GM19025 (cell line): Measurements from ENCODE around the gene FOXP4.

Source experiments
- ATAC-seq: cut with Tn5 transposase; IDR thresholded peaks from one replicate; pipeline ENCODE4 v1.9.1; 2021; ENCODE audit warnings: mild to moderate bottlenecking, low read depth, moderate library complexity; ENCODE audit not compliant: unreplicated experiment

Gene FOXP4

DNA sequence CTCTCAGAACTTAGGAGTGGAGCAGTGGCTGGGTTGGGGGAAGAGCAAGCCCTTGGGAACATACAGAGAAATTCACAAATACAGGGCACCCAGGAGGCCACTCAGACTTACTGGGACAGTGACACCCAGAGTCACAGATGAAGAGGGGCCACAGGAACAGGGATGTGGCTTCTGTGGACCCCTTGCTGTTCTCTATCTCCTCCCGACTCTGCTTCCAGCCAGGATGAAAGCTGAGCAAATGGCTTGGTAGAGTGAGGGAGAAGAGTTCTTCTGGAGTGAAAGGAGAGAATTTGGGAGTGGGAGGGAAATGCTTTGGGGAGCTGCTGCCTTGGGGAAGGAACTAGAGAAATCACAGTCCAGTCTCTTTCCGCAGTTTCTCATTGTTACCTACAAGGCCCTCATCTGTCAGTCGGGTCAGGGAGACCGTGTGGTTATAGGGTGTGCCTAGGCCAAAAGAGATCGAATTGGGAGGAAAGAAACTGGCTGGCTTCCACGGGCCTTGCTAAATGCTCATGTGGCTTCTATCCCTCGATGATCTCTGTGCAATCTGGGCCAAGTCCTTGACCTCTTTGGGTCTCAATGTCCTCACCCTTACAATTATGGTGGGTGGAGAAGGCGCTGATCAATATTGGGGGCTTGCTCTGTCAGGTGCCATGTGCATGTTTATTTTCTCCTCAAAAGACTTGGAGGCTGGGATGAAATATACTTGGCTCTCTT is 17.0 kb downstream of the FOXP4 start:
- no peak for ATAC-seq

DNA sequence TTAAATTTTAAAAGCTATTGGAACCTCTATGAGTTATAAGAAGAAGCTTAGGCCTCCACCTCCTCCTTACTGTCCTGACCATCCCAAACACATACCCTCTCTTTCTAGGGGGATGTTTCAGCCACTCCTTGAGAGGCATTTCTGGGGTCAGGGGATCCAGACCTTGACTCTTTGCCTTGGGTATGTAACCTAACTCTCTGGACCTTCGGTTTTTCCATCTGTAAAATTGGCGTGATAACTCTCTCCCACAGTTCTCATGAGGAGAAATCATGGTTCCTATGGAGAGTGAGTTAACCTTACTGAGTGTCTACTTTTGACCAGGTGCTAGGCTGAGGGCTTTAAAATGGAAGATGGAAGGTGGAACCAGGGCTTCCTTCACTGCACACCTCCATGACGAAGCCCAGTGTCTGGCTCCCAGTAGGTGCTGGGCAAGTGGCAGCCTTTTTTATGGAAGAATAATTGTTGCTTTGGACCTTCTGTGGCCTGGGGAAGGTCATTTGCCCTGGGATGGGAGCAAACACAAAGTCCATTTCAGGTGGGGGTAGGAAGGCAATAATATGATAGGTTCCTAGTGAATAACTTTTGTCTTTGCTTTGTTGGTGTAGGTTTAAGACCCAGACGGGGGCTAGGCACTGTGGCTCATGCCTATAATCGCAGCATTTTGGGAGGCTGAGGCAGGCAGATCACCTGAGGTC is 18.4 kb downstream of the FOXP4 start:
- ATAC-seq: no peak

DNA sequence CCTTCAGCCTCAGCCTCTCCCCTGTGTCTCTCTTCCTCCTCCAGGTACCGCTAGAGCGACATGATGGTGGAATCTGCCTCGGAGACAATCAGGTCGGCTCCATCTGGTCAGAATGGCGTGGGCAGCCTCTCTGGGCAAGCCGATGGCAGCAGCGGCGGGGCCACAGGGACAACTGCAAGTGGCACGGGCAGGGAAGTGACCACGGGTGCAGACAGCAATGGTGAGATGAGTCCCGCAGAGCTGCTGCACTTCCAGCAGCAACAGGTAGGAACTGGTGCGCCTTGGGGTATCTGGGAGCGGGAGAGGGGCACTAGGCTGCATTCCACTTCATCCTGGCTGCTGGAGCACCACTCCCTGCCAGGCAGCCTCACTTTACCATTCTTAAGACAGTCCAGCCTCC is 19.5 kb downstream of the FOXP4 start:
- ATAC-seq: no peak

DNA sequence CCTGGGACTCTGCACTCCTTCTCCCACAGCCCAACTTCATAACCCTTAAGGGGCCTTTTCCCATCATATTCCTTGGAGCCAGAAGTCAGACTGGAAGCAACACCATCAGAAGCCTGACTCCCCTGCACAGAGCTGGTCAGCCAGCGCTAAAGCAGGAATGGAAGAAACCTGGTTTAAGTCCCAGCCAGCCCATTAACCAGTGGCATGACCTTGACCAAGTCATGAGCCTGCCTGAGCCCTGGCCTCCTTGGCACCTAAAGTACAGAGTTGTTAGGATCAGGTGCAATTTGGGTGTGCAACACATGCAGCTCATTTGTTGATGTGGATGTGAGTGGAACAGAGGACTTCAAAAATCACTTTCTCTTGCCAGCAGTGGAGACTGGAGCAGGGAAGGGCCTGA is 20.8 kb downstream of the FOXP4 start:
- no peak for ATAC-seq

DNA sequence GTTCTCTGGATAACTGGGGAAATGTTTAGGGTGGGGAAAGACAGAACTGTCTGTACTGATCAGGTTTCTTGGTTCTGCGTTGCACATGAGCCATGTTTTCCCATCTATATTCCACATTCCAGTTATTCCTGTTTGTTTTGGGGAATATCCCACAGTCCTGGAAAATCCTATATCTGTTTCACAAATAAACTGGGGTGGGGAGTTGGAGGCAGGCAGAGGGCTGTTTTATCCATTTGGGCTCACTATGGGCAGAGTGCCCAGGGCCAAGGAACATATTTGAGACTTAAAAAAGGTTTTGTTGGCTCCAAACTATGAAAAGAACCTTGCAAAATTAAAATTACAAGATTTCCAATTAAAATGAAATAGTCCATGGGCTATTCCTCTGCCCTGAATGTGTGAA is 21.5 kb downstream of the FOXP4 start:
- ATAC-seq: no peak

DNA sequence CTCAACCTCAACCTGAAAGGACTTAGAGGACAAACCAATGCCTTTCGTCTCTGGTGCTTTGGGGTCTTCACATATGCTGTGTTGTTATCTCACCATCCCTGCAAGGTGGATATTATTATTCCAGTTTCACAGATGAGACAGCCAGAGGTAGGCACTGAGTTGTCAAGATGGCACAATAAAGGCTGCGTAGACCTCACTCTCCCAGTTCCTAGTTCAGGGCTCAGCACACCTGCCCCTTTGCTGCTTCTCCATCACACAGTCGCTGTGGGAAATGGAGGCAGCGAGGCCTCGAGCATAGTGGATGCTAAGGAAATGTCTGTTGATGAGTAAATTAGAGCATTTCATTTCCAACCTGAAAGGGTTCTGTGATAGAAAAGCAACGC is 22.0 kb downstream of the FOXP4 start:
- no peak for ATAC-seq

DNA sequence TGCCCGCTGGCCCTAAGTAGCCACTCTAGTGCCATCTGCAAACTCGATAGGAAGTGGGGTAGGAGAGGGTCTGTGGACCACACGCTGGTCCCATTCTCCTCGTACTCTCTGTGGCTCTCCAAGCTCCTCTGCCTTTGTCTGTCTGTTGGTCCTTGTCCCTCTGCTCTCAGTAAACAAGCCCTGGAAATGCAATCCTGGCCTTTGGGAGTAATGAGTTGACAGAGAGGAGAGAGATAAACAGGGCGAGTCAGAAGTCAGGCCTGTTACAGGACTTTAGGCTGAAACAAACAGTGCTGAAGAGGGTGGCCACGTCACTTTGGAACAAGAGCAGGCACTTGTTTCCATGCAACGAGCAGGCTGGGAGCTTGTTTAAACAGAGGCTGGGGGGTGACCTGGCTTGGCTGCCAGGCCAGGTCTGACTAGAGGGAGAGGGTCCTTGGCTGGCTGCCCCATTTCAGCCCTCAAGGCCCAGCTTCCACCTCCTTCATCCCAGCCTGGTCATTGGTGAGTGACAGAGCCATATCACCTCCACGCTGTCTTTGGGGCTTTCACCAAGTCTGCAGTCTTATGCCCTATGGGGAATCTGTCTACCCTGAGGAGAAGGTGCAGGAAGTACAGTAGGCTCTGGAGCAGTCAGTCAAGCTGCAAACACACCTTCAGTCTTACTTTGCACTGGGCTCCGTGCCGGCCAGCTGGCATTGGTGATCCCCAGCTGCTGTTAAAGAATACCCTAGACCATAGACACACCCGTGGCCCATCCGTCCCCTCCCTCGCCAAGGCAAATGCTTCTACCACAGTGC is 22.6 kb downstream of the FOXP4 start:
- ATAC-seq: no peak

DNA sequence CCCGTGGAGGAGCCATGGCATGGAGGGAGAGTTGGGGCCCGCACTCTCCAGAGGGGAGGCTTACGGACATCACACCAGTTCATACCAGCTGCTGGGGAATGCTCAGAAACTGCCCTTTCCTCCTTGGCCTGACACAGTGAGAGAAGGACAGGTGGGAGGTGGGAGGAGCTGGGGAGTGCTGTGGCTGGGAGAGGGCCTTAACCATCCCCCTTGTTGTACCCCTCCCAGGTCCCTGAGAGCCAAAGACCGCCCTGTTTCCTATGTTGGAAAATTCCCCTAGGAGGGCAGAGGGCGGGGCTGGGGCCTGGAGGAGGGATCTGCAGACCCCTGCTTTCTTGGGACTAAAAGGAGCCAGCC is 24.1 kb downstream of the FOXP4 start:
- ATAC-seq: no peak

DNA sequence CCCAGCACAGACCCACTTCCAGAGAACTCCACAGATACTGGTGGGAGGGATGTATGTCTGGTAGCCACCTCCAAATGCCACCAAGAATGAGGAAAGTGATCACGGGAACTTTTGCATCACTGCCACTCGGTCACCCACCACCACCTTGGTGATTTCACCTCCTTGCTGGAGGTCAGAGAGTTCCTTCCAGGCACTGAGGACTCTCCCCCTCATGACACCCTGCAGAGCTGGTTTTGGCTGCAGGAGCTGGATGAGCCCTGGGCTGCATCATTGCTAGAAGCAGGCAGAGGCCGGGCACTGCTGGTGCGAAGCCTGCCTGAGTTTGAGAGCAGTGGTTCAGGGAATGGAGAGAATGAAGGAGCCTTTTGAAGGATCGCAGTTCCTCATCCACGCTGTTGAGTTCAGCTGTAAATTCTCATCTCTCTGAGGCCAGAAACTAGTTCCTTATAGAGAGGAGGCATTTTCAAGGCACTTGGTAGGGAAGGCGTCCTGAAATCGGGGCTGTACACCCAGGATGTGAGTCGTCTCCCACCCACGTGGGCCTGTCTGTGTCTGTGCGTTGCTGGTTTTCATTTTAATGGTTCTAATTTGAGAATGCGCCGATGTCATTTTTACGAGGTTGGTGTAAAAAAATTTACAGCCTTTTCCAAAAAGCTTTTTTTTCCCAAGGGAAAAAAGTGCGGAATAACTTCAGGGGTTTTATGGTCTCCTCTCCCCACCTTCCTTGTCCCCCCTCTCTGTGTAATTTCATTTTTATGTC is 25.0 kb downstream of the FOXP4 start:
- ATAC-seq: no peak

DNA sequence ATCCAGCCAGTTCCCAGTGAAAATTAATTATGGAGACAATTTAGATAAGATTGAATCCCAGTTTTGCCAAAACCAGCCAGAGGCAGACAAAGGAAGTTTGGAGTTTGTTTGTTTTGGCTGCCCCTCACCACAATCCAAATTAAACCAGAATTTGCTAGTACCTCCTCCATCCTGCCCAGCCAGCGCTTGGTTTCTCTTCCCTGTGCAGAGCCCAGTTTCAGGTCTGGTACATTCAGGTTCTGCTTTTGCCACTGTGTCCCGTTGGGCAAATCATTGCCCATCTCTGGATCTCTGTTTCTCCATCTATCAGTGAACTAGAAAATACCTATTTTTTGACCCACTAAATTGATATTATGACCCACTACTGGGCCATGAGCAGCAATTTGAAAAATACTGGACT is 26.4 kb downstream of the FOXP4 start:
- ATAC-seq: no peak

DNA sequence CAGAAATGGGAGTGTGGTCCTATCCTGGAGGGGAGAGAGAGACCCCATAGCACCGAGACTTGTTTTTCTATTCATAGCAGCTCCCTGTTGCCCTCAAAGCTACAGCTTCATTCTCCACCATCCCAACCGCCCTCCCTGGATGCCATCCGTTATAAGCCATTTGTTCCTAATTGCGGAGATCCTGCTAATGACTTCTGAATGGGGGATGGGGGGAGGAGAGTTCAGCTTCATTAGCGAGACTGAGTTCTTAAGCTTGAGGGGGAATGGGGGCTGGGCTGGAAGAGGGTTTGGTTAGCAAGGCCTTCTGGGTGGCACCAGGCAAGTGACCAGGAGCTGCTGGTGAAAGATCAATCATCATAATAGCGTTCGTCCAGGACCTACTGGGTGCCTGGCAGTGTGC is 27.1 kb downstream of the FOXP4 start:
- no peak for ATAC-seq

DNA sequence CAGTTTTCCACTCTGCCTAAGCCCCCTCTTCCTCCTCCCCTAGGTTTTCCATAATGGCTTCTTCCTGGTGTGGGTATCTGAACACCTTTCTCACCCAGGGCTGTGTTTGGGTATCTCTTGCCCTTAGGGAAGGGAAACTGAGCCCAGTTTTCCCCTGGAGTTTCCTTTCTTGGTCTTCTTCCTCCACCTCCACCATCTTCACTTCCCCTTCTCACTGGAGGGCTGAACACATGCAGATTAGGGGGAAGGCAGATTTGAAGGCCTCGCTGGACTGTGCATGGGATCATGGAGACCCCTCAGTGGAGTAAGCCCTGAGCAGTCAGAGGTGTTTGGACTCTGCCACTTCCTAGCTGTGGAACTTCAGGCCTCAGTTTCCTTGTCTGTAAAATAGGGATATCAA is 27.8 kb downstream of the FOXP4 start:
- ATAC-seq: no peak

DNA sequence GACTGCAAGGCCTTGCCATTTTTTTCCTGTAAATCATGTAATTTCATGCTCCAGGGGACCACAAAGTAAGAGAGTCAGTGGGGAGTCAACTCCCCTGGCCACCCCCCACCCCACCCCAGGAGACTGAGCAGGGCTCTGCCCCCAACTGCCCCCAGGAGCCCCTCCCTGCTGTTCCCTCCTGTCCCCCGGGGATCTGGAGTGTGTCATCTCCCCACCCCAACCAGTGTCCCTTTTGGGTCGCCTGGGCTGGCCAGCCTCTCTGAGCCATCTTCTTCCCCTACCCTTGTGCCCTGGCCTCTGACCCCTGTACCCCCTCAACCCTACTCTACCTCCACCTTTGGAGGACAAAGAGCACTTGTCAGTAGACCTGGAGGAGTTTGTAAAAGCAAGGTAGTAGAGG is 29.4 kb downstream of the FOXP4 start:
- ATAC-seq: no peak

DNA sequence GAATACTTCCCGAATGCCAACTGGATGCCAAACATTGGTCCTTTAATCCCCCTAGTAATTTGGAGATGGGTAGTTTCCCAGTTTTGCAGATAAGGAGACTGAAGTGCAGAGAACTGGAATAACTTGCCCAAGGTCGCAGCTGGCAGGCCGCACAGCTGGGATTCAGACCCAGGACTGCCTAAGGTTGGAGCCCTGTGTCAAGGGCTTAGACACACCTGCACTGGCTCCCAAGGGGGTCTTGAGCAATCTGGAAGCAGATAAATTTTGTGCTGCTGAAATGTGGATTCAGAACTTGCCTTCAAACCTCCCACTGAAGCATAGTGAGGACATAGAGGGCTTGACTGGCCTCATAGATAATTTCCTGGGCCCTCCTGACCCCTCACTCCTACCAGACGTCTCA is 30.5 kb downstream of the FOXP4 start:
- ATAC-seq: no peak

DNA sequence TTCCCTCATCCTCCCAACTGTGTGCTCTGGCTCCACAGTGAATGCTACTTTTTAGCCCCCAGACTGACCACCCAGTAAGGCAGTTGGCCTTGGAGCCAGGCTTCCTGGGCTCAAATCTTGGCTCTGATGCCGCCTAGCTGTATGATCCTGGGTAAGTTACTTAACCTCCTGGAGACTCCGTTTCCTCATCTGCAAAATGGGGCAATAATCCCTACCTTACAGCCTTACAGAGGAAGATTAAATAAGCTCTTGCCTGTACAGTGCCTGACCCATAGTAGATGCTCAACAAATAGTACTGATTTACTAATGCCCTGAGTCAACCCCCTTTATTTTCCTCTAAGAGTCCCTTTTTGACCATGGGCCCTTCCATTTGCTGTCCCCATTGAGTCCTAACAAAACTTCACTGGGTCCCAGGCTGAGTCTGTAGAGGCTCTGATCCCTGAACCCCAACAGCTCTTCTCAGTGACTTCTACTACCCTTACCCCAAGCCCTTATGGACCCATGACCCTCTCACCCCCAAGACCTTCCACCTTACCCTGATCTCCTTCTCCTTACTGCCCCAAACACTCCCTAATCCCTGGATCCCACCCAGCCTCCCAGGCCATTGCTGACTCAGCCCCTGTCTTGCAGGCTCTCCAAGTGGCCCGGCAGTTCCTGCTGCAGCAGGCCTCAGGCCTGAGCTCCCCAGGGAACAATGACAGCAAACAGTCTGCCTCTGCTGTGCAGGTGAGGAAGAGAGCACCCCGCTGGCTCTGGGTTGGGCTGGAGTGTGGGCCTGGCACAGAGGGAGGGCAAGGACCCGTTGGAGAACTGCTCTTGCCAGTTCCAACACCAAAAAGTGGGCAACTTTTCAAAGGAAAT is 31.4 kb downstream of the FOXP4 start:
- ATAC-seq: no peak

DNA sequence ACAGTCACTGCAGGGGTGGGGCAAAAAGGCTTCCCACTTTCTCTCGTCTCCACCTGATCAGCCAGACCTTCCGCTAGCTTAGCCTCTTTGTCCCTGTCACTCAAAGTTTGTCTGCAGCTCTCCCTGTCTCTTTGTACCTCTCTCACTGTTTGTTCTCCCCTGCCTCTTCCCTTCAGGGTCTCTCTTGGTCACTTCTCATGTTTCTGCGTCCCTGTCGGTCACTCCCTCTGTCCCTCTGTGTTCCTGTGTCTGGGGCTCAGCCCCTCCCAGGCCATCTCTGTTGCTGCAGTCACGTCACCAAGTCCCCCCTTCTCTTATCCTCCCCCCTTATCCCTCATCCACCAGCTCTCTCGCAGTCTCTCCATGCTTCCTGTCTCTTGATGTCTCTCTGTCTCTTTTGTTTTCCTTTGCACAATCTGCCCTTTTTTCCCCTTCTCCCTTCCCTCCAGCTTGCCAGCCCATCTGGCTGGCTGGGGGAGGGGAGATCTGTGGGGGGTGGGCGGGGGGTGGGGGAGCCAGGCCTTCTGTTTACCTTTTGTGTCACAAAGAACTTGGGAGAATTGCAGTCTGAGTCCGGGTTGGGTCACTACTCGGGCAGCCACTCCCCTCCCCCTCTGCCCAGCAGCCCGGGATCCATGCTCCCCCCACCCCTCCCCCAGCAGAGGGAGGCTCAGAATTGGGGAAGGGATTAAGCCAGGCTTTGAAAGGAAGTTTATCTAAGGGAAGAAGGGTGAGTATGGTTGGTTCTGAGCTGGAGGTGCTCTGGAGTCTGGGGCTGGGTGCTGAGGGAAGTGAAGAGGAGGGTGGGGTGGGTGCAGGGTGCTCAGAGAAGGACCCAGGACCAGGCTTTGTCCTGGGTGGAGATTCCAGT is 32.3 kb downstream of the FOXP4 start:
- ATAC-seq: no peak

DNA sequence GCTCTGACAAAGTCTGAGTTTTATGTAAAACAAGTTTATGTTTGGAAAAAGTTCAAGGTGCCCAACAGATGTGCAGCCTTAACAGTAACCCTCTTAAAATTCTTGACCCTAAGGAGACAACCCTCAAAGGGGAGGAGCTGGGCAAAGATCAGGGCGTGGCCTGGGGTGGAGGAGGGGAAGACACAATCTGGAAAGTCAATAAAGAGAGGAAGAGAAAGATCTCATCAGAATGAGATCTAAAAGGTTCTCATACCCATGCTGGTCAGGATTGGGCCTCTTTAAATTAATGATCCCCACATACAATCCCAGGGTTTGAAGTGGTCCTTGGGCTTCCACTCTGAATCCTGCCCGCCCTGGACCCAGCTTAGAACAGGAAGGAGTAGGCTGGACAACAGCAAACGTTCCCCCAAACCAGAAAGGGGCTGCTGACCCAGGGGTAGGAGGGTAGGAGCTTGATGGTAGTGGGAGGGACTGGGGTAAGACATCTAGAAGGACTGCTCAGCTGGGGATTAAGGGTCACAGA is 33.0 kb downstream of the FOXP4 start:
- no peak for ATAC-seq

DNA sequence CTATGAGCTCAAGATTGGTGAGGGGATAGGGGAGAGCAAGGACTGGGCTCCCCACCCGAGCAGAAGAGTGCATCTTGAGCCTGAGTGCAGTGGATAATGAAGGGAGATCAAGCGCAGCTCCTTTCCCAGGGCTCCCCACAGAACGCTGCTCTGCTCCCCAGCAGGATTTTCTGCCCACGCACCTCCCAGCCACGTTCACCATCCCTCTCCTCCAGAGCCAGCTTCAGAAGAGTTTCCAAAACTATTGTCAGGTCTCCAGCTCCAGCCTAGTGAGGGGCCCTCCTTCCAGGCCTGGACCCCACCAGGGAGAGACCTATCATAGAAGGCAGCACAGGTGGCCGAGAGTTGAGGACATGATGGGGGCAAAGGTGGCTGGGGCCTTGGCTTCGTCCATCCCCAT is 34.5 kb downstream of the FOXP4 start:
- no peak for ATAC-seq
